GM19438 (cell line): ENCODE results near the gene APOC1.
"Not testable (repeated sequence)": the region's sequence is repeated elsewhere in the genome, so short reads cannot be mapped to it uniquely, and the experiment has no call there.

ENCODE experiments used
- ATAC-seq: cut with Tn5 transposase; IDR thresholded peaks from one replicate; pipeline ENCODE4 v1.9.1; 2021; ENCODE audit warnings: low read depth; ENCODE audit not compliant: unreplicated experiment

APOC1 gene

GRCh38 chr19:44909775-44910174 is 4.6 kb upstream of the APOC1 start:
- ATAC-seq, result no peak

GRCh38 chr19:44911896-44912295 is 2.5 kb upstream of the APOC1 start:
- ATAC-seq, result not testable (repeated sequence)

GRCh38 chr19:44912854-44913253 is 1.6 kb upstream of the APOC1 start:
- ATAC-seq, result no peak

GRCh38 chr19:44913512-44914432 is 636 bp upstream of the APOC1 start:
- ATAC-seq, result not testable (repeated sequence)

GRCh38 chr19:44924243-44924725 is 9.9 kb downstream of the APOC1 start:
- ATAC-seq, result no peak

- no peak for ATAC-seq
These were observed 10.9 kb downstream of the APOC1 start for GRCh38 chr19:44925114-44925891.

- ATAC-seq, result not testable (repeated sequence)
These were observed 12.1 kb downstream of the APOC1 start for GRCh38 chr19:44926245-44927077.

- ATAC-seq, result no peak
These were observed 13.3 kb downstream of the APOC1 start for GRCh38 chr19:44927746-44928145.

GRCh38 chr19:44930088-44930487 is 15.7 kb downstream of the APOC1 start:
- no peak for ATAC-seq

GRCh38 chr19:44931541-44931940 is 17.1 kb downstream of the APOC1 start:
- no peak for ATAC-seq

- no peak for ATAC-seq
These were observed 25.3 kb downstream of the APOC1 start for GRCh38 chr19:44939668-44940067.

GRCh38 chr19:44942067-44942571 is 27.7 kb downstream of the APOC1 start, which contains the start of gene APOC4:
Gene APOC4 (plus strand): TSS chr19:44942237. CDS start chr19:44942278, 41 bp downstream.
- no peak for ATAC-seq

GRCh38 chr19:44943801-44944249 is 29.4 kb downstream of the APOC1 start:
- no peak for ATAC-seq

GRCh38 chr19:44947041-44947581 is 32.7 kb downstream of the APOC1 start:
- ATAC-seq, result no peak

- no peak for ATAC-seq
These were observed 33.8 kb downstream of the APOC1 start for GRCh38 chr19:44948237-44948636.

- ATAC-seq, result no peak
These were observed 34.5 kb downstream of the APOC1 start for GRCh38 chr19:44948763-44949374.

- ATAC-seq, result no peak
These were observed 35.1 kb downstream of the APOC1 start for GRCh38 chr19:44949550-44949949.

- ATAC-seq, result no peak
These were observed 37.1 kb downstream of the APOC1 start for GRCh38 chr19:44951179-44952159.
